Natural killer cell (primary cell): ENCODE data around the gene KLK8. TPM values are rescaled to one million over a fixed set of nuclear protein-coding genes. Genes with fewer than 3 reads are reported as not detected.

Experiments used
- ATAC-seq, 3 donors: fragments of 150-1000 bp in 2 of 3; fragments of 200-7000 bp in 1 of 3; cut with Tn5 transposase; 1 replicate in 1 of 3; 2 replicates in 2 of 3; pipeline ENCODE4 v1.10.0; 2021; ENCODE audit warnings: mild to moderate bottlenecking in 2 of 3, moderate library complexity in 2 of 3
- DNase-seq, 2 donors: peaks; one replicate each; pipeline versions ENCODE4 v3.0.0 to v3.0.0-alpha.2; 2013 to 2021; ENCODE audit warnings: mixed read lengths in 1 of 2
- H3K27ac ChIP-seq: one replicate; pipeline ENCODE4 v1.5.1; 2013; ENCODE audit warnings: mild to moderate bottlenecking, low read length
- H3K27me3 ChIP-seq: one replicate; pipeline ENCODE4 v1.6.1; 2013; ENCODE audit warnings: low read length; ENCODE audit not compliant: control insufficient read depth, insufficient read depth
- H3K36me3 ChIP-seq: one replicate; pipeline ENCODE4 v1.6.1; 2013; ENCODE audit warnings: low read length; ENCODE audit not compliant: control insufficient read depth, insufficient read depth
- H3K4me1 ChIP-seq: one replicate; pipeline ENCODE4 v1.6.1; 2013; ENCODE audit warnings: low read length; ENCODE audit not compliant: control insufficient read depth, insufficient read depth
- H3K4me3 ChIP-seq: one replicate; pipeline ENCODE4 v1.5.1; 2013; ENCODE audit warnings: low read length
- H3K9me3 ChIP-seq: one replicate; pipeline ENCODE4 v1.6.1; 2013; ENCODE audit warnings: low read length; ENCODE audit not compliant: control insufficient read depth, insufficient read depth
- H3K27ac Mint-ChIP-seq, 2 donors: one replicate each; pipeline ENCODE4 v1.8.0; 2022; ENCODE audit warnings: mild to moderate bottlenecking in 2 of 2, mixed read lengths in 2 of 2, moderate library complexity in 1 of 2
- H3K27me3 Mint-ChIP-seq, 2 donors: one replicate each; pipeline ENCODE4 v1.8.0; 2022; ENCODE audit warnings: low read depth in 2 of 2, mixed read lengths in 2 of 2
- H3K36me3 Mint-ChIP-seq: one replicate; pipeline ENCODE4 v1.8.0; 2022; ENCODE audit warnings: mixed read lengths
- H3K4me1 Mint-ChIP-seq, 2 donors: one replicate each; pipeline ENCODE4 v1.8.0; 2022; ENCODE audit warnings: mixed read lengths in 2 of 2
- H3K4me3 Mint-ChIP-seq: one replicate; pipeline ENCODE4 v1.8.0; 2022; ENCODE audit warnings: mild to moderate bottlenecking, moderate library complexity, mixed read lengths
- H3K9me3 Mint-ChIP-seq, 2 donors: one replicate each; pipeline ENCODE4 v1.8.0; 2022; ENCODE audit warnings: mixed read lengths in 2 of 2
- WGBS: methylation state at CpG from one replicate; pipeline ENCODE4 v1.1.7; 2013; ENCODE audit warnings: missing lambda C conversion rate; ENCODE audit not compliant: insufficient coverage; 5-methylcytosine and 5-hydroxymethylcytosine counted together
- intact Hi-C: fragments of 100-400 bp; cut with micrococcal nuclease; formaldehyde crosslinking; loops from one replicate; pipeline ENCODE4 v1.14.2; 2022
- total RNA-seq, 4 donors: library from RNA; stranded (reverse); fragments of 120-200 nt in 1 of 4; gene quantifications; one replicate each; pipeline versions ENCODE4 v1.2.3 to v1.2.4, GENCODE V29; 2013 to 2022
- TF ChIP-seq, protein P1 (sequence below): fragments of 200-600 bp; IDR thresholded peaks from one replicate; pipeline ENCODE4 v1.8.0; 2022; ENCODE audit warnings: antibody characterized with exemption

KLK8 gene
- total RNA-seq, 3 donors from 2014 or later (not counting 1 experiment from before 2014, with no cell fraction given), result not detected

DNA sequence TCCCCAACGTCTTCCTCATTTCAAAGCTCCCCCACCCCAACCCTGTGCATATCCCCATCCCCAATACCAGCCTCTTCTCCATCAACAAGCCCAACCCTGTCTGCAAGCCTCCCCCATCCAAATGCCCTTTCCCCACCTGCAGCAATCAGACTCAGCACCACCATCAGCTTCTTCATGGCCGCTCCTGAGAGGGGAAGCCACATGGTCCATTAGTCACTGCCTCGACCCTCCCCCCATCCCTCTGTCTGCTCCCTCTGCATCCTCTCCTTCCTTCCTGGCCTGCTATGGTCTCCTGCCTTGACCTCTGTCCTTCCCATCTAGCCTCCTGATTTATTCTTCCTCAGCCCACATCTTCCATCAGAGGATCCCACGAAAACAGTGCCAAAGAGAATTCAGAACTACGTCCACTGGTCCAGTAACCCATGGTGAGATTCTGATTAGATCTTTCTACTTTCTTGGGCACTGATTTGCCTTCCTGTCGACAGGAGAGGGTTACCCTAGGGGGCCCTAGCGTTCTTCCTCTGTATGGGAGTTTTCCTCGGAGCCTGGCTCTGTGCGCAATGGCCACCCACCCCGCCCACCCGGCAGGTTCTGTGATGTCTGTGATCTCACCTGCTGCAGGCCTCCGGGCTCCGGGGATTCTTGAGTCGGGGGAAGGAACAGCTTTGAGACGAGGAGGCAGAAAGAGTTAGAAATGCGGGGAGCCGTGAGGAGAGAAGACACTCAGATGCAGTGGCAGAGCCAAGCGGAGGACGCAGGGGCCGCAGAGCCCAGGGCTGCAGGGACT lies 33.3 kb downstream of the KLK8 start:
- H3K27me3 ChIP-seq, result no peaks in the 10 kb centered on the region
- H3K9me3 ChIP-seq, result no peaks in the 10 kb centered on the region
- H3K27ac Mint-ChIP-seq, result no peak overlapping the region
- no peaks in the 10 kb centered on the region for H3K9me3 Mint-ChIP-seq
- H3K4me3 Mint-ChIP-seq, result no peak overlapping the region
- H3K27ac ChIP-seq, result no peak overlapping the region
- H3K4me1 Mint-ChIP-seq, result no peaks in the 10 kb centered on the region
- H3K4me3 ChIP-seq, result no peak overlapping the region
- no peaks in the 10 kb centered on the region for H3K4me1 ChIP-seq
- H3K27me3 Mint-ChIP-seq, result peaks cover 36 to 37% of the 10 kb centered on the region in 2 donors
- TF ChIP-seq, protein P1, sequence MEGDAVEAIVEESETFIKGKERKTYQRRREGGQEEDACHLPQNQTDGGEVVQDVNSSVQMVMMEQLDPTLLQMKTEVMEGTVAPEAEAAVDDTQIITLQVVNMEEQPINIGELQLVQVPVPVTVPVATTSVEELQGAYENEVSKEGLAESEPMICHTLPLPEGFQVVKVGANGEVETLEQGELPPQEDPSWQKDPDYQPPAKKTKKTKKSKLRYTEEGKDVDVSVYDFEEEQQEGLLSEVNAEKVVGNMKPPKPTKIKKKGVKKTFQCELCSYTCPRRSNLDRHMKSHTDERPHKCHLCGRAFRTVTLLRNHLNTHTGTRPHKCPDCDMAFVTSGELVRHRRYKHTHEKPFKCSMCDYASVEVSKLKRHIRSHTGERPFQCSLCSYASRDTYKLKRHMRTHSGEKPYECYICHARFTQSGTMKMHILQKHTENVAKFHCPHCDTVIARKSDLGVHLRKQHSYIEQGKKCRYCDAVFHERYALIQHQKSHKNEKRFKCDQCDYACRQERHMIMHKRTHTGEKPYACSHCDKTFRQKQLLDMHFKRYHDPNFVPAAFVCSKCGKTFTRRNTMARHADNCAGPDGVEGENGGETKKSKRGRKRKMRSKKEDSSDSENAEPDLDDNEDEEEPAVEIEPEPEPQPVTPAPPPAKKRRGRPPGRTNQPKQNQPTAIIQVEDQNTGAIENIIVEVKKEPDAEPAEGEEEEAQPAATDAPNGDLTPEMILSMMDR, result no peak
- H3K36me3 ChIP-seq, result no peaks in the 10 kb centered on the region
- DNase-seq, result no peak
- H3K36me3 Mint-ChIP-seq, result no peaks in the 10 kb centered on the region
- WGBS, result 39% methylated on average over 20 of the region's 20 CpGs
- intact Hi-C loops, result no loop called here
- ATAC-seq, result no peak

DNA sequence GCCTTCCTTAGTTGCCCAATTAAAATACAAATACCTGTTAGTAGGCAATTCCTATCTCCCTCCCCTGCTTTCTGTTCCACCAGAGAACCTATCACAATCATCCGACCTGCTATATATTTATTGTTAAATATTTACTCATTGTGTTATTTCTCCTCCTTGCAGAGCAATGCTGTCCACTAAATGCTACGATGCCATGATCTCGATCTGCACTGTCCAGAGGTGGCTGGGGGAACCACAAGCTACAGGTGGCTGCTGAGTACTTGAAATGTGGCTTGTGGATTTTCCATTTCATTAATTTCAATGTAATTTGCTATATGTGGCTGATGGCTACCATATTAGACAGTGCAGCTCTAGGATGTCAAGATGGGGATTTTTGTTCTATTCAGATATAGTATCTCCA lies 37.1 kb downstream of the KLK8 start:
- no peak for ATAC-seq
- Mint-ChIP-seq H3K27me3 (peaks cover 17 to 21% of the 10 kb centered on the region in 2 donors), H3K9me3 (peaks cover 7 to 8% of the 10 kb centered on the region in 2 donors), H3K27ac (no peak overlapping the region), H3K36me3 (no peaks in the 10 kb centered on the region), H3K4me1 (no peaks in the 10 kb centered on the region), H3K4me3 (no peak overlapping the region)
- no peak for DNase-seq
- no peaks in the 10 kb centered on the region for H3K4me1 ChIP-seq
- no peaks in the 10 kb centered on the region for H3K27me3 ChIP-seq
- H3K4me3 ChIP-seq, result no peak overlapping the region
- H3K36me3 ChIP-seq, result no peaks in the 10 kb centered on the region
- H3K9me3 ChIP-seq, result no peaks in the 10 kb centered on the region
- H3K27ac ChIP-seq, result no peak overlapping the region
- WGBS, result 95% methylated on average over 2 of the region's 3 CpGs
- TF ChIP-seq, protein P1, result no peak
- intact Hi-C loops, result no loop called here

DNA sequence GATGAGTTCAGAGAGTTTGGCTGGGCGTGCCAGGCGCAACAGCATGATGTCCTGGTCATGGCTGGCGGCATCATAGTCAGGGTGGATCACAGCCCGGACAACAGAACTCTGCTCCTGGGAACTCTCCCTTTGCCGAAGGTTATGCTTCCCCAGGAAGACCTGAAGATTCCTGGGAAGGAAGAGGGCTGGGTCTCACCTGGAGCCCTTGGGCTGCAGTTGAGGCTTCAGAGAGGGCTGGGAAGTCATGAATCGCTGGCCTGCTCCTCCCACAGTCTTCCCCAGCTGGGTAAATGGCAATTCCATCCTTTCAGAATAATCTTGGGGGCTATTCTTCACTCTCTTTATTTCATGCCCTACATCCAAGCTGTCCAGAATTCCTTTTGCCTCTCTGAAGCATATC lies 38.0 kb downstream of the KLK8 start:
- 86% methylated on average over 6 of the region's 6 CpGs for WGBS
- H3K36me3 ChIP-seq, result no peaks in the 10 kb centered on the region
- ATAC-seq, result no peak

More for the DNA sequence above, 38.0 kb downstream of the KLK8 start:
- H3K36me3 Mint-ChIP-seq, result no peaks in the 10 kb centered on the region
- DNase-seq, result no peak
- Histone ChIP-seq H3K27me3 (no peaks in the 10 kb centered on the region), H3K4me3 (no peak overlapping the region), H3K4me1 (no peaks in the 10 kb centered on the region), H3K27ac (no peak overlapping the region), H3K9me3 (no peaks in the 10 kb centered on the region)
- no peak overlapping the region for H3K4me3 Mint-ChIP-seq
- H3K27me3 Mint-ChIP-seq, result peaks cover 17 to 25% of the 10 kb centered on the region in 2 donors
- TF ChIP-seq, protein P1, result no peak
- intact Hi-C loops, result no loop called here
- no peaks in the 10 kb centered on the region for H3K4me1 Mint-ChIP-seq
- no peak overlapping the region for H3K27ac Mint-ChIP-seq
- H3K9me3 Mint-ChIP-seq, result peaks cover 7 to 8% of the 10 kb centered on the region in 2 donors
